H1 (cell line): Measurements from ENCODE around the gene SLC7A5. TPM values are rescaled to one million over a fixed set of nuclear protein-coding genes. Genes with fewer than 3 reads are reported as not detected.
A peak's percentile ranks its signal among the peaks of the same experiment; 100 is the strongest.

ENCODE experiments used
- CTCF ChIA-PET: fragments of 300-600 bp; sonication (Branson Sonifier 250); formaldehyde crosslinking; loops from one replicate; lab custom pipeline; 2021; ENCODE audit not compliant: partially characterized antibody; lab: Charles Lee
- POLR2A ChIA-PET: fragments of 300-600 bp; sonication (Branson Sonifier 250); formaldehyde crosslinking; loops from one replicate; lab custom pipeline; 2021; ENCODE audit warnings: inconsistent platforms; ENCODE audit not compliant: partially characterized antibody; lab: Charles Lee
- DNase-seq, 2 experiments: peaks; one replicate each; pipeline versions ENCODE4 v3.0.0 to v3.0.0-alpha.2; 2010 to 2022; ENCODE audit warnings: low spot score in 2 of 2, low read depth in 1 of 2, mixed read lengths in 1 of 2
- FAIRE-seq: peaks from 2 replicates; lab custom pipeline; 2011; peaks lifted over from hg19 to GRCh38; lab: Jason Lieb, UNC
- H2AFZ ChIP-seq: 2 replicates; pipeline ENCODE4 v1.8.1; 2012; ENCODE audit warnings: low read length, inconsistent platforms
- H2AK5ac ChIP-seq: 2 replicates; pipeline ENCODE4 v1.6.1; 2013; ENCODE audit warnings: low read depth, low read length
- H2BK120ac ChIP-seq: replicated peaks from 2 replicates; pipeline ENCODE3; 2013; ENCODE audit warnings: low read depth, low read length, inconsistent platforms
- H2BK12ac ChIP-seq: 2 replicates; pipeline ENCODE4 v1.6.1; 2013; ENCODE audit warnings: low read depth, low read length
- H2BK15ac ChIP-seq: 2 replicates; pipeline ENCODE4 v1.6.1; 2013; ENCODE audit warnings: low read length
- H2BK20ac ChIP-seq: 2 replicates; pipeline ENCODE4 v1.6.1; 2013; ENCODE audit warnings: low read length
- H2BK5ac ChIP-seq: 2 replicates; pipeline ENCODE4 v1.6.1; 2013; ENCODE audit warnings: low read depth, low read length
- H3K14ac ChIP-seq: 2 replicates; pipeline ENCODE4 v1.6.1; 2013; ENCODE audit warnings: inconsistent platforms; ENCODE audit not compliant: insufficient read length
- H3K18ac ChIP-seq: 2 replicates; pipeline ENCODE4 v1.6.1; 2013; ENCODE audit warnings: low read length; ENCODE audit errors: extremely low read depth
- H3K23ac ChIP-seq: 2 replicates; pipeline ENCODE4 v1.6.1; 2013; ENCODE audit warnings: inconsistent platforms; ENCODE audit not compliant: insufficient read length
- H3K23me2 ChIP-seq: 2 replicates; pipeline ENCODE4 v1.6.1; 2013; ENCODE audit warnings: low read depth, low read length
- H3K27ac ChIP-seq: 2 replicates; pipeline ENCODE4 v1.6.1; 2011; ENCODE audit warnings: low read depth, low read length, inconsistent platforms
- H3K27me3 ChIP-seq, 4 experiments: replicated peaks in 1 of 4; 1 replicate in 1 of 4; 2 replicates in 3 of 4; pipeline versions ENCODE4 v1.6.1 to v1.8.1; 2011 to 2013; ENCODE audit warnings: low read length in 3 of 4, mild to moderate bottlenecking in 3 of 4, inconsistent platforms in 2 of 4, mixed read lengths in 2 of 4, moderate library complexity in 1 of 4; ENCODE audit not compliant: control insufficient read depth in 3 of 4, insufficient read depth in 3 of 4; ENCODE audit errors: extremely low read depth in 1 of 4
- H3K36me3 ChIP-seq, 4 experiments: 2 replicates each; pipeline versions ENCODE4 v1.6.1 to v1.8.1; 2011 to 2013; ENCODE audit warnings: mild to moderate bottlenecking in 4 of 4, low read length in 3 of 4, moderate library complexity in 2 of 4, control low read depth in 1 of 4, inconsistent platforms in 1 of 4; ENCODE audit not compliant: insufficient read depth in 4 of 4, control insufficient read depth in 2 of 4
- H3K4ac ChIP-seq: replicated peaks from 2 replicates; pipeline ENCODE3; 2013; ENCODE audit warnings: low read length, low read depth, mixed read lengths, inconsistent platforms; ENCODE audit not compliant: insufficient read length
- H3K4me1 ChIP-seq, 4 experiments: replicated peaks in 1 of 4; 1 replicate in 1 of 4; 2 replicates in 3 of 4; pipeline versions ENCODE4 v1.6.1 to v1.8.1; 2011 to 2013; ENCODE audit warnings: low read length in 3 of 4, inconsistent platforms in 2 of 4, mixed read lengths in 1 of 4; ENCODE audit not compliant: insufficient read depth in 4 of 4, control insufficient read depth in 3 of 4
- H3K4me2 ChIP-seq, 2 experiments: 2 replicates each; pipeline versions ENCODE4 v1.6.1 to v1.8.1; 2011 to 2013; ENCODE audit warnings: low read depth in 2 of 2, low read length in 2 of 2, control low read depth in 1 of 2, inconsistent platforms in 1 of 2, mild to moderate bottlenecking in 1 of 2; ENCODE audit not compliant: insufficient read depth in 1 of 2
- H3K4me3 ChIP-seq, 4 experiments: fragments of 200-600, 300-600 bp in 1 of 4; sonication (generic), shearing (Covaris generic), sonication (Bioruptor Twin) in 1 of 4; 2 replicates each; pipeline versions ENCODE4 v1.5.1 to v1.8.1; 2011 to 2016; ENCODE audit warnings: low read length in 4 of 4, low read depth in 3 of 4, control low read depth in 2 of 4, inconsistent platforms in 2 of 4, mild to moderate bottlenecking in 2 of 4, mixed read lengths in 1 of 4, moderate library complexity in 1 of 4; ENCODE audit not compliant: insufficient read depth in 2 of 4; ENCODE audit errors: extremely low read depth in 1 of 4
- H3K56ac ChIP-seq: replicated peaks from 2 replicates; pipeline ENCODE3; 2013; ENCODE audit warnings: low read depth, mild to moderate bottlenecking, mixed read lengths, low read length, inconsistent platforms; ENCODE audit not compliant: insufficient read length
- H3K79me1 ChIP-seq: 2 replicates; pipeline ENCODE4 v1.6.1; 2013; ENCODE audit warnings: low read depth, low read length, control low read depth
- H3K79me2 ChIP-seq, 2 experiments: 2 replicates each; pipeline versions ENCODE4 v1.6.1 to v1.8.1; 2012 to 2013; ENCODE audit warnings: low read length in 2 of 2, mild to moderate bottlenecking in 2 of 2, inconsistent platforms in 1 of 2; ENCODE audit not compliant: insufficient read depth in 2 of 2, control insufficient read depth in 1 of 2
- H3K9ac ChIP-seq, 4 experiments: replicated peaks in 1 of 4; 1 replicate in 1 of 4; 2 replicates in 3 of 4; pipeline versions ENCODE4 v1.6.1 to v1.8.1; 2011 to 2013; ENCODE audit warnings: low read depth in 3 of 4, low read length in 3 of 4, control low read depth in 2 of 4, mild to moderate bottlenecking in 2 of 4, moderate library complexity in 2 of 4, inconsistent platforms in 1 of 4; ENCODE audit errors: extremely low read depth in 1 of 4
- H3K9me3 ChIP-seq, 2 experiments: 2 replicates each; pipeline versions ENCODE4 v1.6.1 to v1.8.1; 2012 to 2013; ENCODE audit warnings: mild to moderate bottlenecking in 2 of 2, moderate library complexity in 2 of 2, control low read depth in 1 of 2, inconsistent platforms in 1 of 2, low read depth in 1 of 2, low read length in 1 of 2, mixed read lengths in 1 of 2; ENCODE audit not compliant: insufficient read depth in 2 of 2
- H4K20me1 ChIP-seq, 2 experiments: replicated peaks in 1 of 2; 2 replicates each; pipeline versions ENCODE3 to v1.8.1; 2011 to 2013; ENCODE audit warnings: inconsistent platforms in 2 of 2, low read length in 2 of 2, mild to moderate bottlenecking in 1 of 2; ENCODE audit not compliant: insufficient read depth in 2 of 2, control insufficient read depth in 1 of 2
- H4K5ac ChIP-seq: 2 replicates; pipeline ENCODE4 v1.6.1; 2013; ENCODE audit warnings: low read length, low read depth, mixed read lengths, inconsistent platforms; ENCODE audit not compliant: insufficient read length
- H4K8ac ChIP-seq: 2 replicates; pipeline ENCODE4 v1.8.0; 2013; ENCODE audit warnings: mild to moderate bottlenecking, moderate library complexity, low read length, inconsistent platforms; ENCODE audit not compliant: insufficient read depth; ENCODE audit errors: extremely low read depth
- H4K91ac ChIP-seq: replicated peaks from 2 replicates; pipeline ENCODE3; 2013; ENCODE audit warnings: low read length, mixed read lengths, inconsistent platforms; ENCODE audit not compliant: insufficient read length
- BACH1 ChIP-seq: IDR thresholded peaks from 2 replicates; pipeline ENCODE4 v1.6.1; 2012; ENCODE audit warnings: low read length, improper control_type of control experiment
- EGR1 ChIP-seq: IDR thresholded peaks from 2 replicates; pipeline ENCODE4 v1.6.1; 2011; ENCODE audit warnings: low read depth, low read length, borderline replicate concordance
- HDAC2 ChIP-seq, 2 experiments: fragments of 300-600 bp in 1 of 2; sonication (generic) in 1 of 2; IDR thresholded peaks; 2 replicates each; pipeline ENCODE4 v1.6.1; 2011 to 2012; ENCODE audit warnings: low read depth in 2 of 2, low read length in 2 of 2, mild to moderate bottlenecking in 2 of 2, moderate library complexity in 2 of 2, borderline replicate concordance in 1 of 2, inconsistent platforms in 1 of 2
- POLR2A ChIP-seq, 2 experiments: IDR thresholded peaks; 1 replicate in 1 of 2; 2 replicates in 1 of 2; pipeline ENCODE4 v1.6.1; 2011; ENCODE audit warnings: low read depth in 2 of 2, low read length in 2 of 2, mild to moderate bottlenecking in 2 of 2; ENCODE audit errors: control extremely low read depth in 1 of 2
- POLR2AphosphoS5 ChIP-seq: IDR thresholded peaks from 2 replicates; pipeline ENCODE4 v1.6.1; 2011; ENCODE audit warnings: low read depth, low read length
- RNF2 ChIP-seq: fragments of 200-900, 300-1000 bp; sonication (generic); IDR thresholded peaks from 2 replicates; pipeline ENCODE4 v1.7.1; 2016; ENCODE audit warnings: borderline replicate concordance, low read depth, mild to moderate bottlenecking, antibody characterized with exemption, low read length; ENCODE audit not compliant: poor library complexity, severe bottlenecking; ENCODE audit errors: missing control alignments
- SIN3A ChIP-seq, 2 experiments: IDR thresholded peaks in 1 of 2; conservative IDR thresholded peaks in 1 of 2; 2 replicates each; pipeline ENCODE4 v1.6.1; 2011 to 2012; ENCODE audit warnings: low read length in 2 of 2, improper control_type of control experiment in 1 of 2, low read depth in 1 of 2, mild to moderate bottlenecking in 1 of 2
- TAF1 ChIP-seq: IDR thresholded peaks from 2 replicates; pipeline ENCODE4 v1.6.1; 2011; ENCODE audit warnings: mild to moderate bottlenecking, low read depth, low read length
- TAF7 ChIP-seq: optimal IDR thresholded peaks from 2 replicates; pipeline ENCODE3; 2011; ENCODE audit warnings: low read depth, mild to moderate bottlenecking, inconsistent platforms, low read length, moderate library complexity, borderline replicate concordance
- WGBS, 2 experiments: shearing (Covaris generic) in 1 of 2; methylation state at CpG; one replicate each; pipeline versions ENCODE4 v1.1.6 to v1.1.7; 2013 to 2015; ENCODE audit warnings: low lambda C conversion rate in 2 of 2, mixed read lengths in 2 of 2, inconsistent platforms in 1 of 2, low coverage in 1 of 2, missing lambda C conversion rate in 1 of 2; ENCODE audit not compliant: insufficient replicate concordance in 2 of 2, insufficient coverage in 1 of 2, insufficient read length in 1 of 2; ENCODE audit errors: extremely low coverage in 1 of 2, missing lambda C conversion rate in 1 of 2; 5-methylcytosine and 5-hydroxymethylcytosine counted together
- polyA plus RNA-seq, 7 experiments: library from polyadenylated mRNA; depleted of rRNA in 3 of 7; stranded (reverse) in 5 of 7; unstranded in 2 of 7; fragments of >200 nt in 5 of 7; fragments of 200-250 nt in 2 of 7; gene quantifications; 1 replicate in 5 of 7; 2 replicates in 1 of 7; 4 replicates in 1 of 7; pipeline versions ENCODE4 v1.2.1 to v1.2.3, GENCODE V29; 2011 to 2013; ENCODE audit warnings: missing spikeins in 2 of 7, mixed read lengths in 2 of 7
- total RNA-seq: library from RNA; stranded (reverse); fragmentation: NEBNext Ultra II Directional; extraction: Animal tissue kit (Norgen Biotek cat#: 25700); gene quantifications from 2 replicates; pipeline ENCODE4 v1.2.1, GENCODE V29; 2021

SLC7A5 gene
- total and polyA plus RNA-seq, 2 of the 8 experiments (the other 6 are each of a cell fraction or from before 2014, with no cell fraction given), result 68.2 to 341 TPM

DNA sequence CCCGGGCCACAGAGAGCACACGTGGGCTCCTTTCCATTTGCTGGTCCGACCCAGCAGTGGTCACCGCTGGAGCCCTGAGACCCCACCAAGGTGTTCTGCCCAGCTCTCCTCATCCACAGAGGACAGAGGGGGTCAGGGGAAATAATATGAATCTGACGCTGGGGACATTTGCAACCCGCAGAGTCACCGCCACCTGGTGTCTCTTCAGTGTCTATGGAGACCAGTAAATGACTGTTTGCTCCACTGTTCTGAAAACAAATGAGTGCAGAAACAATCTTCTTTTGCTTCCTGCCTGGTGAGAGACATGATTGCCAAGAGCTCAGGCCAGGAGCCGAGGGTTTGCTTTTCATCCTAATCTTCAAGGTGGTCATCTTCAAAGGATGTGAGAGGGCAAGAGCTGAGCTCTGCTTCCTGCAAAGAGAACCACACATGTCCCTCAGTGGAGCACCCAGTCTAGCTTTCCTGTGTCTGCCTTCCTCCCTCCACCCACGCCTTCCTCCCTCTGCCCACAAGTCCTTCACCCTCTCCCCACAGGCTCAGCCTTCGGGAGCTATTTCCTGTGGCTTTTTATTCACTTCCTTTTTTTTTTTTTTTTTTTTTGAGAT is 88.8 kb downstream of the SLC7A5 start:
- DNase-seq (no peak), FAIRE-seq (no peak)
- H3K23me2 ChIP-seq, result no peaks in the 10 kb centered on the region
- peak overlapping the region; percentile 97 for H2BK12ac ChIP-seq
- H2BK15ac ChIP-seq, result peak overlapping the region; percentile 66
- H3K79me2 ChIP-seq, result no peaks in the 10 kb centered on the region
- no peak overlapping the region for H3K56ac ChIP-seq
- H2BK120ac ChIP-seq, result no peak overlapping the region
- H4K20me1 ChIP-seq, result no peaks in the 10 kb centered on the region
- no peak overlapping the region for H3K27ac ChIP-seq
- H3K9me3 ChIP-seq, result no peaks in the 10 kb centered on the region
- H3K23ac ChIP-seq, result no peak overlapping the region
- POLR2A ChIA-PET, result interaction anchor here (0.9 to 9.3 kb wide), 13 partner anchors 11 to 392 kb away, joined by 3 to 140 read pairs (median 13); partner anchors contain the start of gene SLC7A5
- H3K27me3 ChIP-seq, result no peaks in the 10 kb centered on the region
- no peak overlapping the region for H3K4me3 ChIP-seq
- H2AK5ac ChIP-seq, result peak overlapping the region; percentile 95
- peak overlapping the region; percentile 74 for H4K91ac ChIP-seq
- peak overlapping the region; percentile 43; the same call in 1 of the 2 replicates for H2BK20ac ChIP-seq
- H3K4me2 ChIP-seq, result no peak overlapping the region
- H3K18ac ChIP-seq, result peak overlapping the region; percentile 25; the same call in 1 of the 2 replicates
- no peaks in the 10 kb centered on the region for H3K79me1 ChIP-seq
- H2BK5ac ChIP-seq, result peak overlapping the region; percentile 40; the same call in 1 of the 2 replicates
- no peak overlapping the region for H4K8ac ChIP-seq
- CTCF ChIA-PET, result interaction anchor here (0.8 to 5.6 kb wide), 27 partner anchors 10 to 230 kb away, joined by 3 to 120 read pairs (median 21); partner anchors contain the start of genes BANP, KLHDC4 and SLC7A5
- no peak overlapping the region for H3K4ac ChIP-seq
- H3K36me3 ChIP-seq, result no peaks in the 10 kb centered on the region
- peaks cover 0 to 8% (median 6%) of the 10 kb centered on the region in 4 experiments; a peak in 5 of 7 replicates for H3K4me1 ChIP-seq
- WGBS, 2 experiments, result 98% methylated on average over 8 of the region's 10 CpGs; no CpG with 5 or more reads in 1 of the 2 experiments
- no peak overlapping the region for H3K14ac ChIP-seq
- H3K9ac ChIP-seq, result no peak overlapping the region
- no peak overlapping the region for H2AFZ ChIP-seq
- H4K5ac ChIP-seq, result no peak overlapping the region
- TF ChIP-seq POLR2AphosphoS5 (no peak), HDAC2 (IDR thresholded peaks at IDR 0.05; ENCODE audit: borderline replicate concordance in 1 of 2, low read depth in 2 of 2, low read length in 2 of 2) (no peak), POLR2A (IDR thresholded peaks at IDR 0.05; ENCODE audit: control extremely low read depth in 1 of 2, low read depth in 2 of 2, low read length in 2 of 2) (no peak), RNF2 (no peak), TAF1 (no peak), BACH1 (no peak), SIN3A (conservative IDR thresholded peaks at IDR 0.05 in 1 of 2, IDR thresholded peaks at IDR 0.05 in 1 of 2; ENCODE audit: low read depth in 1 of 2, low read length in 2 of 2) (no peak), TAF7 (no peak), EGR1 (no peak)
